Sigmoid colon (tissue), 7 donors: ENCODE data around the gene SLX4IP. TPM values are rescaled to one million over a fixed set of nuclear protein-coding genes. Genes with fewer than 3 reads are reported as not detected.
"Not testable (repeated sequence)": the region's sequence is repeated elsewhere in the genome, so short reads cannot be mapped to it uniquely, and the experiment has no call there.

Source experiments
- DNase-seq: peaks from one replicate; pipeline ENCODE4 v3.0.0-alpha.2; 2019
- H3K27ac ChIP-seq, 4 donors: fragments of 200-600 bp; sonication (generic); one replicate each; pipeline ENCODE4 v1.5.1; 2016 to 2019; ENCODE audit warnings: mild to moderate bottlenecking in 1 of 4
- H3K27me3 ChIP-seq, 3 donors: fragments of 200-600 bp; sonication (generic); one replicate each; pipeline ENCODE4 v1.5.1; 2019; ENCODE audit warnings: mild to moderate bottlenecking in 1 of 3
- H3K36me3 ChIP-seq, 4 donors: fragments of 200-600 bp; sonication (generic); one replicate each; pipeline ENCODE4 v1.5.1; 2016 to 2019
- H3K4me1 ChIP-seq, 4 donors: fragments of 200-600 bp; sonication (generic); one replicate each; pipeline ENCODE4 v1.5.1; 2017 to 2019
- H3K4me3 ChIP-seq, 4 donors: fragments of 200-600 bp; sonication (generic); one replicate each; pipeline ENCODE4 v1.5.1; 2017 to 2019; ENCODE audit warnings: mild to moderate bottlenecking in 2 of 4, moderate library complexity in 1 of 4
- H3K9me3 ChIP-seq, 4 donors: fragments of 200-600 bp in 3 of 4; sonication (generic) in 3 of 4; one replicate each; pipeline versions ENCODE4 v1.5.1 to v1.6.1; 2013 to 2019
- CTCF ChIP-seq, 4 experiments: fragments of 450-650 bp in 3 of 4; fragments of 200-600 bp in 1 of 4; IDR thresholded peaks; one replicate each; pipeline ENCODE4 v1.5.1; 2016 to 2019; ENCODE audit warnings: antibody characterized with exemption in 4 of 4, mild to moderate bottlenecking in 3 of 4, moderate library complexity in 2 of 4
- EP300 ChIP-seq, 4 donors: sonication (generic); formaldehyde crosslinking; IDR thresholded peaks; one replicate each; pipeline ENCODE4 v1.6.1; 2017; ENCODE audit warnings: antibody characterized with exemption in 4 of 4
- POLR2A ChIP-seq, 2 donors: fragments of 450-650 bp; IDR thresholded peaks; one replicate each; pipeline ENCODE4 v1.6.1; 2016; ENCODE audit warnings: antibody characterized with exemption in 2 of 2, mild to moderate bottlenecking in 2 of 2, moderate library complexity in 2 of 2
- POLR2AphosphoS5 ChIP-seq, 4 donors: sonication (generic); formaldehyde crosslinking; IDR thresholded peaks; one replicate each; pipeline ENCODE4 v1.6.1; 2017; ENCODE audit warnings: antibody characterized with exemption in 4 of 4
- WGBS, 2 donors: extraction: QIAGEN DNeasy Blood & Tissue Kit; methylation state at CpG; one replicate each; pipeline ENCODE4 v1.1.7; 2013; 5-methylcytosine and 5-hydroxymethylcytosine counted together
- intact Hi-C: fragments of 100-400 bp; cut with DNase I; formaldehyde crosslinking; loops from one replicate; pipeline ENCODE4 v1.15.1; 2023
- polyA plus RNA-seq, 3 donors: library from polyadenylated mRNA; stranded (reverse); fragments of 200-250 nt; gene quantifications; one replicate each; pipeline ENCODE4 v1.2.3, GENCODE V29; 2013
- total RNA-seq, 4 donors: library from RNA; depleted of rRNA; stranded (reverse); fragments of >200 nt; gene quantifications; one replicate each; pipeline ENCODE4 v1.1.0, GENCODE V29; 2016
- donor health status: healthy with polysubstance abuse.
- donor health status: Bipolar disorder and iron deficiency.
- donor health status: healthy.

Gene SLX4IP
- total and polyA plus RNA-seq, 7 donors, result 1.2 to 4.2 (median 2.4) TPM

- no peak for DNase-seq
- 53 to 58% methylated on average over 4 of the region's 4 CpGs for WGBS, 2 donors
- TF ChIP-seq EP300 (IDR thresholded peaks at IDR 0.05), result no peak
- TF ChIP-seq CTCF (IDR thresholded peaks at IDR 0.05), result no peak
- no peak for TF ChIP-seq POLR2A (IDR thresholded peaks at IDR 0.05)
- no peak for TF ChIP-seq POLR2AphosphoS5 (IDR thresholded peaks at IDR 0.05)
Measured at GRCh38 chr20:10581823-10582222, 146.7 kb downstream of the SLX4IP start.

DNA sequence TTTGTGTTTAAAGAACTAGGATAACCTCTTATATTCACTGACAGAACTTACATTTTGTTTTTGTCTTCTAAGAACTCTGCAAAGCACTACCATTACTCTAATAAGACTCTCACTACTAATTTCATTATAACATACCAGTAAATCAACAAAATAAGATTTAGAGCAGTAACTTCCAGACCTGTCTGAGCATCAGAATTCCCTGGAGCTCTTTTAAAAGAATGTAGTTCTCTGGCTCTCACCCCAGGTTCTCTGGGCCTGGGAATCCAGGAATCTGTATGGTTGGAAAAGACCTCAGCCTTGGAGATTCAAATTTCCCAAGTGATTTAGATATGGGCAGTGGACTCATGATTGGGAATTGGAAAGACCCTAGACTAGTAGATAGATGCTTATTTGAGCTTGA lies 149.3 kb downstream of the SLX4IP start:
- no peak for TF ChIP-seq EP300 (IDR thresholded peaks at IDR 0.05)
- TF ChIP-seq CTCF (IDR thresholded peaks at IDR 0.05), result no peak
- TF ChIP-seq POLR2AphosphoS5 (IDR thresholded peaks at IDR 0.05), result no peak
- no peak for TF ChIP-seq POLR2A (IDR thresholded peaks at IDR 0.05)
- Histone ChIP-seq H3K27ac (no peak overlapping the region), H3K4me3 (no peak overlapping the region), H3K9me3 (no peaks in the 10 kb centered on the region), H3K36me3 (no peaks in the 10 kb centered on the region), H3K27me3 (no peaks in the 10 kb centered on the region), H3K4me1 (peaks cover 0 to 5% (median 2%) of the 10 kb centered on the region in 4 donors)
- intact Hi-C loops, result no loop called here
- DNase-seq, result no peak

More at GRCh38 chr20:10581823-10582222, 146.7 kb downstream of the SLX4IP start:
- H3K4me1 ChIP-seq, result peaks cover 0 to 5% (median 2%) of the 10 kb centered on the region in 4 donors
- no peak overlapping the region for H3K27ac ChIP-seq
- H3K9me3 ChIP-seq, result no peaks in the 10 kb centered on the region
- no peaks in the 10 kb centered on the region for H3K27me3 ChIP-seq
- H3K4me3 ChIP-seq, result no peak overlapping the region
- intact Hi-C loops, result no loop called here
- no peaks in the 10 kb centered on the region for H3K36me3 ChIP-seq

- Histone ChIP-seq H3K36me3 (no peaks in the 10 kb centered on the region), H3K27ac (no peak overlapping the region), H3K4me3 (no peak overlapping the region), H3K4me1 (peaks cover 0 to 5% (median 2%) of the 10 kb centered on the region in 4 donors), H3K9me3 (no peaks in the 10 kb centered on the region), H3K27me3 (no peaks in the 10 kb centered on the region)
- no peak for DNase-seq
- intact Hi-C loops, result no loop called here
- TF ChIP-seq EP300 (IDR thresholded peaks at IDR 0.05), result no peak
- TF ChIP-seq CTCF (IDR thresholded peaks at IDR 0.05), result no peak
- TF ChIP-seq POLR2A (IDR thresholded peaks at IDR 0.05), result no peak
- TF ChIP-seq POLR2AphosphoS5 (IDR thresholded peaks at IDR 0.05), result no peak
- 97 to 98% methylated on average over 3 of the region's 3 CpGs for WGBS, 2 donors
Measured at GRCh38 chr20:10585308-10585707, 150.2 kb downstream of the SLX4IP start.

DNA sequence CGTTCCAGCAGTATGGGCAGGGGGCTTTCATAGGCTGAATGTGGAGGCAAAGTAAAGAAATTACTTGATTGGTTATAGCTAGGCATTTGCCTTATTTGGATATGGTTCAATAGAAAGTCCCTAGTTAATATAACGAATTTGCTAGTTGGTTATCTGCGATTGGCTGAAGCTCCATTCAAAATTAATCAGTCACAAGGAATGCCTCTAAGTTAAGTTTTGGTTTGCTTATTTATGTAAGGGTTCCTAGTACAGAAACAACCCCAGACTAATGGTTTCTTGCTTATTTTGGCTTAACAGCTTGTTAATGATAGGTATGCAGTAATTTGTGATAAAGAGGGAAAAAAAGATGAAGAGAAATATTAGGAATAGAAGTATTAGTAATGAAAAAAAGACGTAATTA lies 151.2 kb downstream of the SLX4IP start:
- Histone ChIP-seq H3K27ac (no peak overlapping the region), H3K4me1 (peaks cover 0 to 9% (median 5%) of the 10 kb centered on the region in 4 donors), H3K9me3 (no peaks in the 10 kb centered on the region), H3K27me3 (no peaks in the 10 kb centered on the region), H3K36me3 (no peaks in the 10 kb centered on the region), H3K4me3 (no peak overlapping the region)
- intact Hi-C loops, result no loop called here
- TF ChIP-seq CTCF (IDR thresholded peaks at IDR 0.05) (no peak), EP300 (IDR thresholded peaks at IDR 0.05) (no peak), POLR2A (IDR thresholded peaks at IDR 0.05) (no peak), POLR2AphosphoS5 (IDR thresholded peaks at IDR 0.05) (no peak)
- DNase-seq, result no peak
- WGBS, 2 donors, result 91% methylated on average over 4 of the region's 4 CpGs

DNA sequence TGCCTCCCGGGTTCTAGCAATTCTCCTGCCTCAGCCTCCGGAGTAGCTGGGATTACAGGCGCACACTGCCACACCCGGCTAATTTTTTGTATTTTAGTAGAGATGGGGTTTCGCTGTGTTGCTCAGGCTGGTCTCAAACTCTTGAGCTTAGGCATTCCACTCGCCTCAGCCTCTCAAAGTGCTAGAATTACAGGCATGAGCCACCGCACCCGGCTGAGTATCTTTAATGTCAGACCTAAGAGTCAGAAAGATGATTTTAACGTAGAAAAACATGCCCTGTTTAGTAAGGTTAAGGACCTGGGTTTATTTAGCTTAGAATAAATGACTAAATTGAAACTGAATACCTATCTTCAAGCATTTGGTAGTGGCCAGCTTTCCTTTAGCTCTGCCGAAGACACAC lies 155.3 kb downstream of the SLX4IP start:
- H3K27me3 ChIP-seq, DNase-seq, H3K36me3 ChIP-seq, H3K9me3 ChIP-seq, H3K27ac ChIP-seq, H3K4me3 ChIP-seq, intact Hi-C loops: not testable (repeated sequence)
- H3K4me1 ChIP-seq, result peaks cover 0 to 23% (median 20%) of the 10 kb centered on the region in 4 donors
- WGBS, 2 donors, result 96% methylated on average over 10 of the region's 10 CpGs
